Kidney (tissue), 14 donors: ENCODE results near the gene FBF1. TPM values are rescaled to one million over a fixed set of nuclear protein-coding genes. Genes with fewer than 3 reads are reported as not detected.

Source experiments
- DNase-seq, 5 donors: peaks; one replicate each; pipeline ENCODE4 v3.0.0-alpha.2; 2013 to 2020
- FAIRE-seq: peaks from 2 replicates; lab custom pipeline; 2012; peaks lifted over from hg19 to GRCh38; lab: Jason Lieb, UNC
- H3K27ac ChIP-seq, 2 donors: one replicate each; pipeline ENCODE4 v1.7.0; 2013; ENCODE audit warnings: low read depth in 2 of 2, low read length in 2 of 2, inconsistent platforms in 1 of 2
- H3K27me3 ChIP-seq: one replicate; pipeline ENCODE4 v1.7.1; 2013; ENCODE audit warnings: low read length, inconsistent platforms; ENCODE audit not compliant: control insufficient read depth, insufficient read depth
- H3K36me3 ChIP-seq, 3 donors: one replicate each; pipeline versions ENCODE4 v1.7.0 to v1.7.1; 2013; ENCODE audit warnings: low read length in 3 of 3, control low read depth in 1 of 3, inconsistent platforms in 1 of 3; ENCODE audit not compliant: insufficient read depth in 3 of 3, control insufficient read depth in 2 of 3
- H3K4me1 ChIP-seq, 3 donors: one replicate each; pipeline versions ENCODE4 v1.7.0 to v1.7.1; 2013; ENCODE audit warnings: low read length in 3 of 3, inconsistent platforms in 1 of 3, low read depth in 1 of 3; ENCODE audit not compliant: control insufficient read depth in 2 of 3, insufficient read depth in 2 of 3
- H3K4me3 ChIP-seq, 3 donors: one replicate each; pipeline versions ENCODE4 v1.7.0 to v1.8.1; 2013; ENCODE audit warnings: low read length in 3 of 3, control low read depth in 1 of 3, inconsistent platforms in 1 of 3
- H3K9ac ChIP-seq, 3 donors: one replicate each; pipeline versions ENCODE4 v1.7.0 to v1.7.1; 2013; ENCODE audit warnings: low read length in 3 of 3, control low read depth in 1 of 3, inconsistent platforms in 1 of 3
- H3K9me3 ChIP-seq, 3 donors: one replicate each; pipeline versions ENCODE4 v1.7.0 to v1.7.1; 2013; ENCODE audit warnings: low read length in 3 of 3, control low read depth in 1 of 3, inconsistent platforms in 1 of 3; ENCODE audit not compliant: control insufficient read depth in 2 of 3, insufficient read depth in 1 of 3
- CTCF ChIP-seq: IDR thresholded peaks from 3 replicates; pipeline ENCODE4 v1.5.1; 2012; ENCODE audit warnings: mild to moderate bottlenecking, moderate library complexity, borderline replicate concordance; ENCODE audit not compliant: insufficient read depth; ENCODE audit errors: extremely low read depth
- intact Hi-C: fragments of 100-400 bp; cut with DNase I; formaldehyde crosslinking; loops from one replicate; pipeline ENCODE4 v1.11.1; 2022
- polyA plus RNA-seq: library from polyadenylated mRNA; stranded (reverse); fragments of 350-450 nt; fragmentation: Illumina TruSeq; extraction: RNeasy Lipid Tissue Mini Kit (QIAGEN cat#74804); gene quantifications from one replicate; pipeline ENCODE4 v1.2.3, GENCODE V29; 2014; ENCODE audit warnings: low read depth, low replicate concordance; ENCODE audit not compliant: insufficient read depth
- total RNA-seq: library from RNA; stranded (reverse); fragmentation: NEBNext Ultra II Directional; extraction: Animal tissue kit (Norgen Biotek cat#: 25700); gene quantifications from one replicate; pipeline ENCODE4 v1.2.1, GENCODE V29; 2021
- donor health status: control.
- donor health status: control.
- donor health status: control.
- donor health status: control.
- donor health status: control.
- donor health status: DM: yes; HTN: yes; CAD: no.
- donor health status: Normal renal cell carcinoma (clear cell type).

Gene FBF1
- total and polyA plus RNA-seq, 2 donors from 2014 or later: 5.7 to 11.5 TPM

GRCh38 chr17:75908201-75908600, 32.6 kb downstream of the FBF1 start:
- TF ChIP-seq CTCF: no peak
- FAIRE-seq (no peak), DNase-seq (no peak)
- no peaks in the 10 kb centered on the region for H3K9me3 ChIP-seq
- no peak overlapping the region for H3K9ac ChIP-seq
- H3K27ac ChIP-seq: no peak overlapping the region
- H3K27me3 ChIP-seq: no peaks in the 10 kb centered on the region
- intact Hi-C loops: no loop called here
- H3K4me1 ChIP-seq: peaks cover 0 to 3% (median 0%) of the 10 kb centered on the region in 3 donors
- H3K36me3 ChIP-seq: peaks cover 0 to 3% (median 0%) of the 10 kb centered on the region in 3 donors
- H3K4me3 ChIP-seq: no peak overlapping the region

GRCh38 chr17:75906143-75906884, 34.5 kb downstream of the FBF1 start:
- no peak for DNase-seq
- H3K27ac ChIP-seq: no peak overlapping the region
- no peak overlapping the region for H3K4me3 ChIP-seq
- no peak for TF ChIP-seq CTCF
- peaks cover 0 to 7% (median under 1%) of the 10 kb centered on the region in 3 donors for H3K36me3 ChIP-seq
- FAIRE-seq: no peak
- intact Hi-C loops: no loop called here
- H3K4me1 ChIP-seq: peaks cover 0 to 3% (median 0%) of the 10 kb centered on the region in 3 donors
- H3K9ac ChIP-seq: no peak overlapping the region
- no peaks in the 10 kb centered on the region for H3K27me3 ChIP-seq
- H3K9me3 ChIP-seq: no peaks in the 10 kb centered on the region

- TF ChIP-seq CTCF: peak; percentile 88
These were observed 35.9 kb downstream of the FBF1 start, which contains the start of gene MRPL38 for GRCh38 chr17:75904749-75905521. TSS of gene MRPL38 (minus strand) at chr17:75904884. CDS start at chr17:75904875, 9 bp downstream.

More at GRCh38 chr17:75904749-75905521, 35.9 kb downstream of the FBF1 start, which contains the start of gene MRPL38:
- FAIRE-seq (no peak), DNase-seq (peak; percentile 97 to 98 (median 98))
- peaks cover 0 to 13% (median 6%) of the 10 kb centered on the region in 3 donors for H3K36me3 ChIP-seq
- peak within 1 kb of the TSS; percentile 62 to 76 (median 74) for H3K4me3 ChIP-seq
- peaks cover 0 to 3% (median 0%) of the 10 kb centered on the region in 3 donors for H3K4me1 ChIP-seq
- intact Hi-C loops: no loop called here
- H3K9me3 ChIP-seq: no peaks in the 10 kb centered on the region
- H3K27ac ChIP-seq: peak within 1 kb of the TSS; percentile 78 to 85
- no peaks in the 10 kb centered on the region for H3K27me3 ChIP-seq
- peak within 1 kb of the TSS; percentile 36 to 84 (median 54) for H3K9ac ChIP-seq
